Smooth muscle cell (in vitro differentiated cells): Measurements from ENCODE around the gene GPATCH1. TPM values are rescaled to one million over a fixed set of nuclear protein-coding genes. Genes with fewer than 3 reads are reported as not detected.

ENCODE experiments used
- DNase-seq: peaks from one replicate; lab custom pipeline; 2025; ENCODE audit not compliant: unreplicated experiment; lab: John Stamatoyannopoulos, UW
- H2AFZ ChIP-seq: fragments of 200-600 bp; sonication (generic); 2 replicates; pipeline ENCODE4 v1.6.0; 2016; ENCODE audit warnings: antibody characterized with exemption, low read depth, mild to moderate bottlenecking
- H3F3A ChIP-seq: fragments of 200-600 bp; sonication (generic); 2 replicates; pipeline ENCODE4 v1.6.0; 2017; ENCODE audit warnings: antibody characterized with exemption, low read depth
- H3K27ac ChIP-seq: fragments of 200-600 bp; sonication (generic); 2 replicates; pipeline ENCODE4 v1.5.1; 2016; ENCODE audit warnings: low read depth, mild to moderate bottlenecking
- H3K27me3 ChIP-seq: fragments of 200-600 bp; sonication (generic); 2 replicates; pipeline ENCODE4 v1.6.1; 2016; ENCODE audit warnings: low read depth, mild to moderate bottlenecking
- H3K36me3 ChIP-seq: fragments of 200-600 bp; sonication (generic); 2 replicates; pipeline ENCODE4 v1.5.1; 2016; ENCODE audit warnings: low read depth
- H3K4me1 ChIP-seq: fragments of 200-600 bp; sonication (generic); 2 replicates; pipeline ENCODE4 v1.5.1; 2016; ENCODE audit warnings: low read depth
- H3K4me2 ChIP-seq: fragments of 200-600 bp; sonication (generic); 2 replicates; pipeline ENCODE4 v1.6.0; 2016; ENCODE audit warnings: mild to moderate bottlenecking
- H3K4me3 ChIP-seq: fragments of 200-600 bp; sonication (generic); 2 replicates; pipeline ENCODE4 v1.5.1; 2016; ENCODE audit warnings: mild to moderate bottlenecking
- H3K79me2 ChIP-seq: fragments of 200-600 bp; sonication (generic); 2 replicates; pipeline ENCODE4 v1.6.0; 2016; ENCODE audit warnings: low read depth, mild to moderate bottlenecking
- H3K9ac ChIP-seq: fragments of 200-600 bp; sonication (generic); 2 replicates; pipeline ENCODE4 v1.6.0; 2016; ENCODE audit warnings: low read depth
- H3K9me3 ChIP-seq: fragments of 200-600 bp; sonication (generic); replicated peaks from 2 replicates; pipeline ENCODE4 v1.5.1; 2016; ENCODE audit warnings: low read depth
- H4K20me1 ChIP-seq: fragments of 200-600 bp; sonication (generic); 2 replicates; pipeline ENCODE4 v1.6.0; 2016; ENCODE audit warnings: low read depth
- CTCF ChIP-seq: fragments of 200-600 bp; sonication (generic); IDR thresholded peaks from 2 replicates; pipeline ENCODE4 v1.5.1; 2017; ENCODE audit warnings: borderline replicate concordance, mild to moderate bottlenecking, antibody characterized with exemption; ENCODE audit not compliant: insufficient read depth, poor library complexity, severe bottlenecking
- WGBS: methylation state at CpG from one replicate; pipeline ENCODE4 v1.1.7; 2016; ENCODE audit warnings: low lambda C conversion rate; 5-methylcytosine and 5-hydroxymethylcytosine counted together
- polyA plus RNA-seq: library from polyadenylated mRNA; unstranded; fragments of >200 nt; fragmentation: Nextera tagmentation; extraction: Ambion mirVana; gene quantifications from 2 replicates; pipeline ENCODE4 v1.2.1, GENCODE V29; 2016
- total RNA-seq: library from RNA; depleted of rRNA; stranded (reverse); fragments of >200 nt; gene quantifications from 2 replicates; pipeline ENCODE4 v1.2.3, GENCODE V29; 2014

GPATCH1 gene
- total and polyA plus RNA-seq, 2 experiments from 2014 or later, result 2.8 to 4.3 TPM

GRCh38 chr19:33167438-33167837, 86.5 kb downstream of the GPATCH1 start:
- TF ChIP-seq CTCF, result no peak
- Histone ChIP-seq H3K4me1 (no peaks in the 10 kb centered on the region), H3K27ac (no peak overlapping the region), H3K9me3 (no peaks in the 10 kb centered on the region), H3K4me2 (no peak overlapping the region), H3K4me3 (no peak overlapping the region), H3K9ac (no peak overlapping the region), H3F3A (no peaks in the 10 kb centered on the region), H4K20me1 (peaks cover 4% of the 10 kb centered on the region), H2AFZ (no peak overlapping the region), H3K36me3 (no peaks in the 10 kb centered on the region), H3K79me2 (no peaks in the 10 kb centered on the region), H3K27me3 (no peaks in the 10 kb centered on the region)
- DNase-seq, result no peak
- WGBS, result 95% methylated on average over 1 of the region's 1 CpG

- no peak for TF ChIP-seq CTCF
- WGBS, result 93% methylated on average over 1 of the region's 1 CpG
Observed at GRCh38 chr19:33168528-33168927, 87.5 kb downstream of the GPATCH1 start.

GRCh38 chr19:33171222-33171795, 90.3 kb downstream of the GPATCH1 start:
- Histone ChIP-seq H2AFZ (no peak overlapping the region), H4K20me1 (peaks cover 4% of the 10 kb centered on the region), H3K36me3 (no peaks in the 10 kb centered on the region), H3F3A (peaks cover 5% of the 10 kb centered on the region), H3K4me2 (no peak overlapping the region), H3K27ac (no peak overlapping the region), H3K4me1 (peaks cover 13% of the 10 kb centered on the region), H3K27me3 (no peaks in the 10 kb centered on the region), H3K9me3 (no peaks in the 10 kb centered on the region), H3K79me2 (peaks cover 13% of the 10 kb centered on the region), H3K4me3 (no peak overlapping the region), H3K9ac (no peak overlapping the region)
- WGBS, result 96% methylated on average over 1 of the region's 1 CpG
- no peak for DNase-seq
- no peak for TF ChIP-seq CTCF

More at GRCh38 chr19:33168528-33168927, 87.5 kb downstream of the GPATCH1 start:
- H3K27ac ChIP-seq, result no peak overlapping the region
- H3K36me3 ChIP-seq, result no peaks in the 10 kb centered on the region
- peaks cover 5% of the 10 kb centered on the region for H3K4me1 ChIP-seq
- no peak overlapping the region for H3K4me3 ChIP-seq
- no peaks in the 10 kb centered on the region for H3K27me3 ChIP-seq
- no peak overlapping the region for H3K4me2 ChIP-seq
- H3F3A ChIP-seq, result no peaks in the 10 kb centered on the region
- no peak overlapping the region for H3K9ac ChIP-seq
- H2AFZ ChIP-seq, result no peak overlapping the region
- H3K79me2 ChIP-seq, result no peaks in the 10 kb centered on the region
- DNase-seq, result no peak
- peaks cover 4% of the 10 kb centered on the region for H4K20me1 ChIP-seq
- no peaks in the 10 kb centered on the region for H3K9me3 ChIP-seq

- H3K9me3 ChIP-seq, result no peaks in the 10 kb centered on the region
- no peak overlapping the region for H3K9ac ChIP-seq
- no peak overlapping the region for H3K4me3 ChIP-seq
- peaks cover 4% of the 10 kb centered on the region for H4K20me1 ChIP-seq
- H2AFZ ChIP-seq, result no peak overlapping the region
- H3K4me1 ChIP-seq, result peaks cover 13% of the 10 kb centered on the region
- no peaks in the 10 kb centered on the region for H3K36me3 ChIP-seq
- H3F3A ChIP-seq, result peaks cover 7% of the 10 kb centered on the region
- H3K27ac ChIP-seq, result peak overlapping the region; percentile 15
- H3K27me3 ChIP-seq, result no peaks in the 10 kb centered on the region
- WGBS, result 66% methylated on average over 6 of the region's 6 CpGs
- H3K4me2 ChIP-seq, result no peak overlapping the region
- DNase-seq, result no peak
- H3K79me2 ChIP-seq, result peaks cover 13% of the 10 kb centered on the region
- TF ChIP-seq CTCF, result no peak
Observed at GRCh38 chr19:33171916-33172359, 91.0 kb downstream of the GPATCH1 start.
